HepG2 (cell line): ENCODE data around the gene RABGAP1. TPM values are rescaled to one million over a fixed set of nuclear protein-coding genes. Genes with fewer than 3 reads are reported as not detected.

Experiments
- ADNP ChIP-seq: sonication (generic); formaldehyde crosslinking; IDR thresholded peaks from 2 replicates; pipeline ENCODE4 v1.4.0; 2020; ENCODE audit warnings: missing genetic modification reagents
- AKAP8 ChIP-seq: sonication (generic); formaldehyde crosslinking; IDR thresholded peaks from 2 replicates; pipeline ENCODE4 v1.5.1; 2020; ENCODE audit warnings: mild to moderate bottlenecking, missing genetic modification reagents
- FOXM1 ChIP-seq: sonication (generic); formaldehyde crosslinking; IDR thresholded peaks from 2 replicates; pipeline ENCODE4 v1.5.0; 2020; ENCODE audit warnings: missing genetic modification reagents
- GATAD2A ChIP-seq: IDR thresholded peaks from 2 replicates; pipeline ENCODE4 v1.6.1; 2016
- GZF1 ChIP-seq: sonication (generic); formaldehyde crosslinking; IDR thresholded peaks from 2 replicates; pipeline ENCODE4 v1.5.1; 2020; ENCODE audit warnings: mild to moderate bottlenecking, missing genetic modification reagents
- HES4 ChIP-seq: sonication (generic); formaldehyde crosslinking; IDR thresholded peaks from 2 replicates; pipeline ENCODE4 v1.9.0; 2021; ENCODE audit warnings: mild to moderate bottlenecking, missing genetic modification reagents, borderline replicate concordance
- HMG20A ChIP-seq: IDR thresholded peaks from 2 replicates; pipeline ENCODE4 v1.6.1; 2016; ENCODE audit warnings: borderline replicate concordance
- KDM5A ChIP-seq: fragments of 200-600 bp; sonication (generic); IDR thresholded peaks from 2 replicates; pipeline ENCODE4 v1.7.0; 2018; ENCODE audit warnings: antibody characterized with exemption, mild to moderate bottlenecking, low read length, borderline replicate concordance
- MAFG ChIP-seq: sonication (generic); formaldehyde crosslinking; IDR thresholded peaks from 2 replicates; pipeline ENCODE4 v1.5.1; 2020; ENCODE audit warnings: mild to moderate bottlenecking, missing genetic modification reagents
- MIXL1 ChIP-seq: IDR thresholded peaks from 2 replicates; pipeline ENCODE4 v1.6.1; 2016
- NCOR1 ChIP-seq: fragments of 200-600 bp; sonication (generic); IDR thresholded peaks from 2 replicates; pipeline ENCODE4 v1.7.0; 2017; ENCODE audit warnings: antibody characterized with exemption, low read length, borderline replicate concordance
- NFE2L2 ChIP-seq: fragments of 150-350 bp; IDR thresholded peaks from 2 replicates; pipeline ENCODE4 v1.6.1; 2014; ENCODE audit warnings: low read length
- REPIN1 ChIP-seq: sonication (generic); formaldehyde crosslinking; IDR thresholded peaks from 2 replicates; pipeline ENCODE4 v1.8.0; 2022; ENCODE audit warnings: missing genetic modification reagents, low read depth, mild to moderate bottlenecking, borderline replicate concordance
- TCF12 ChIP-seq, 2 experiments: fragments of 450-650 bp in 1 of 2; sonication (generic) in 1 of 2; formaldehyde crosslinking in 1 of 2; IDR thresholded peaks; 2 replicates each; pipeline versions ENCODE4 v1.6.1 to v1.8.0; 2017 to 2022; ENCODE audit warnings: antibody characterized with exemption in 1 of 2, mild to moderate bottlenecking in 1 of 2, missing genetic modification reagents in 1 of 2, moderate library complexity in 1 of 2
- ZNF558 ChIP-seq: sonication (generic); formaldehyde crosslinking; IDR thresholded peaks from 2 replicates; pipeline ENCODE4 v1.9.0; 2022; ENCODE audit warnings: mild to moderate bottlenecking, missing genetic modification reagents, borderline replicate concordance
- ZNF772 ChIP-seq: sonication (generic); formaldehyde crosslinking; IDR thresholded peaks from 2 replicates; pipeline ENCODE4 v1.5.0; 2020; ENCODE audit warnings: mild to moderate bottlenecking, missing genetic modification reagents
- ZNF792 ChIP-seq: IDR thresholded peaks from 2 replicates; pipeline ENCODE4 v1.6.1; 2016
- ZNF879 ChIP-seq: sonication (generic); formaldehyde crosslinking; IDR thresholded peaks from 2 replicates; pipeline ENCODE4 v1.8.1; 2023; ENCODE audit warnings: missing genetic modification reagents
- polyA plus RNA-seq, 8 experiments: library from polyadenylated mRNA; depleted of rRNA in 3 of 8; stranded (reverse) in 7 of 8; unstranded in 1 of 8; fragments of >200 nt; fragmentation: Illumina TruSeq in 4 of 8; extraction: Trizol in 4 of 8; gene quantifications; 2 replicates each; pipeline versions ENCODE4 v1.2.1 to v1.2.3, GENCODE V29; 2011 to 2016; ENCODE audit warnings: low read depth in 4 of 8, missing spikeins in 1 of 8, mixed read lengths in 1 of 8; ENCODE audit not compliant: insufficient read depth in 1 of 8
- total RNA-seq, 5 experiments: library from RNA; depleted of rRNA; stranded (reverse); fragments of >200 nt; fragmentation: Illumina TruSeq; extraction: Trizol; gene quantifications; 2 replicates each; pipeline ENCODE4 v1.2.3, GENCODE V29; 2016; ENCODE audit warnings: low read depth in 1 of 5
- TF ChIP-seq, protein P1 (sequence below): sonication (generic); formaldehyde crosslinking; IDR thresholded peaks from 2 replicates; pipeline ENCODE4 v1.4.0; 2020; ENCODE audit warnings: mild to moderate bottlenecking, missing genetic modification reagents
- TF ChIP-seq, protein P2 (sequence below): sonication (generic); formaldehyde crosslinking; IDR thresholded peaks from 2 replicates; pipeline ENCODE4 v1.9.0; 2022; ENCODE audit warnings: low read depth, missing genetic modification reagents
- TF ChIP-seq, protein P3 (sequence below): sonication (generic); formaldehyde crosslinking; conservative IDR thresholded peaks from 2 replicates; pipeline ENCODE4 v1.8.0; 2022; ENCODE audit warnings: missing genetic modification reagents
- TF ChIP-seq, protein P4 (sequence below): IDR thresholded peaks from 2 replicates; pipeline ENCODE4 v1.6.1; 2016; ENCODE audit warnings: missing genetic modification reagents, missing compliant biosample characterization

The RABGAP1 gene
- total and polyA plus RNA-seq, 2 of the 13 experiments (the other 11 are each of a cell fraction or from before 2014, with no cell fraction given): 19.1 to 19.3 TPM

DNA sequence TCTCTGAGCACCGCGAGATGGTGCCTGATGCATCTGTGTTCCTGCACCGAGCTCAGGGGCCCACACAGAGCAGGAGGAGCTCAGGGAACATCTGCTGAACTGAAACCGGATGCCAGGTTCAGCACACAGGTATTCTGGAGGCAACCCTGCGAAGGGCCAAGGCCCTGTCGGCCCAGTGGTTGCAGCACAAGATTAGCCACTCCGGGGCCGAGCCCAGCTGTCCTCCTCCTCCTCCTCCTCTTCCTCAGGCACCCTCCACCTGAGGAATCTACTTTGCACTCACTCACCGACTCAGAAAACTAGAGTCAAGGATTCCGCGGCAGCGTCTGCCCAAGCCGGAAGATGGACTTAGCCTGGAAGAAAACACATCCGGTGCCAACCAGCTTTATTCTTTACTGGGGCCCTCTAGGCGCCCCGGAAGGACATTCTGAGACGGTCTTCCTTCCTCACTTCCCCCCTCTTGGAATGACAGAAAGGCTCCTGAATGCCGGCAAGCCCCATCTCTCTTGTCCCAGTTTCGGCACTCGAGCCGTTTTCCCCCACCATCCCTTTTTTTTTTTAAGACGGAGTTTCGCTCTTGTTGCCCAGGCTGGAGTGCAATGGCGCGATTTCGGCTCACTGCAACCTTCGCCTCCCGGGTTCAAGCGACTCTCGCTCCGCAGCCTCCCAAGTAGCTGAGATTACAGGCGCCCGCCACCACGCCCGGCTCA, 27.7 kb upstream of the RABGAP1 start, which contains the start of gene ZBTB6 (continued):
- TF ChIP-seq, protein P1, sequence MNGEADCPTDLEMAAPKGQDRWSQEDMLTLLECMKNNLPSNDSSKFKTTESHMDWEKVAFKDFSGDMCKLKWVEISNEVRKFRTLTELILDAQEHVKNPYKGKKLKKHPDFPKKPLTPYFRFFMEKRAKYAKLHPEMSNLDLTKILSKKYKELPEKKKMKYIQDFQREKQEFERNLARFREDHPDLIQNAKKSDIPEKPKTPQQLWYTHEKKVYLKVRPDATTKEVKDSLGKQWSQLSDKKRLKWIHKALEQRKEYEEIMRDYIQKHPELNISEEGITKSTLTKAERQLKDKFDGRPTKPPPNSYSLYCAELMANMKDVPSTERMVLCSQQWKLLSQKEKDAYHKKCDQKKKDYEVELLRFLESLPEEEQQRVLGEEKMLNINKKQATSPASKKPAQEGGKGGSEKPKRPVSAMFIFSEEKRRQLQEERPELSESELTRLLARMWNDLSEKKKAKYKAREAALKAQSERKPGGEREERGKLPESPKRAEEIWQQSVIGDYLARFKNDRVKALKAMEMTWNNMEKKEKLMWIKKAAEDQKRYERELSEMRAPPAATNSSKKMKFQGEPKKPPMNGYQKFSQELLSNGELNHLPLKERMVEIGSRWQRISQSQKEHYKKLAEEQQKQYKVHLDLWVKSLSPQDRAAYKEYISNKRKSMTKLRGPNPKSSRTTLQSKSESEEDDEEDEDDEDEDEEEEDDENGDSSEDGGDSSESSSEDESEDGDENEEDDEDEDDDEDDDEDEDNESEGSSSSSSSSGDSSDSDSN (CRISPR knock-in tag): peak; percentile 73
- TF ChIP-seq HMG20A (CRISPR knock-in tag) (no peak), MAFG (CRISPR knock-in tag) (no peak), ZNF772 (peak; percentile 92; the same call in 1 of the 2 replicates), NFE2L2 (no peak), ADNP (CRISPR knock-in tag) (no peak), TCF12 (IDR thresholded peaks at IDR 0.05) (no peak), TCF12 (CRISPR knock-in tag; IDR thresholded peaks at IDR 0.05) (no peak), NCOR1 (no peak), MIXL1 (no peak), REPIN1 (peak; percentile 47; the same call in 1 of the 2 replicates), AKAP8 (CRISPR knock-in tag) (peak; percentile 77; the same call in 1 of the 2 replicates), FOXM1 (CRISPR knock-in tag) (no peak), GATAD2A (CRISPR knock-in tag) (no peak), ZNF792 (no peak; the same call in 1 of the 2 replicates), ZNF558 (CRISPR knock-in tag) (no peak), ZNF879 (CRISPR knock-in tag) (no peak), KDM5A (peak; percentile 82), HES4 (no peak), GZF1 (no peak)
- TF ChIP-seq, protein P2, sequence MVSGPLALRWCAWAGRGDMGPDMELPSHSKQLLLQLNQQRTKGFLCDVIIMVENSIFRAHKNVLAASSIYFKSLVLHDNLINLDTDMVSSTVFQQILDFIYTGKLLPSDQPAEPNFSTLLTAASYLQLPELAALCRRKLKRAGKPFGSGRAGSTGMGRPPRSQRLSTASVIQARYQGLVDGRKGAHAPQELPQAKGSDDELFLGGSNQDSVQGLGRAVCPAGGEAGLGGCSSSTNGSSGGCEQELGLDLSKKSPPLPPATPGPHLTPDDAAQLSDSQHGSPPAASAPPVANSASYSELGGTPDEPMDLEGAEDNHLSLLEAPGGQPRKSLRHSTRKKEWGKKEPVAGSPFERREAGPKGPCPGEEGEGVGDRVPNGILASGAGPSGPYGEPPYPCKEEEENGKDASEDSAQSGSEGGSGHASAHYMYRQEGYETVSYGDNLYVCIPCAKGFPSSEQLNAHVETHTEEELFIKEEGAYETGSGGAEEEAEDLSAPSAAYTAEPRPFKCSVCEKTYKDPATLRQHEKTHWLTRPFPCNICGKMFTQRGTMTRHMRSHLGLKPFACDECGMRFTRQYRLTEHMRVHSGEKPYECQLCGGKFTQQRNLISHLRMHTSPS: peak; percentile 41; the same call in 1 of the 2 replicates
- TF ChIP-seq, protein P3, sequence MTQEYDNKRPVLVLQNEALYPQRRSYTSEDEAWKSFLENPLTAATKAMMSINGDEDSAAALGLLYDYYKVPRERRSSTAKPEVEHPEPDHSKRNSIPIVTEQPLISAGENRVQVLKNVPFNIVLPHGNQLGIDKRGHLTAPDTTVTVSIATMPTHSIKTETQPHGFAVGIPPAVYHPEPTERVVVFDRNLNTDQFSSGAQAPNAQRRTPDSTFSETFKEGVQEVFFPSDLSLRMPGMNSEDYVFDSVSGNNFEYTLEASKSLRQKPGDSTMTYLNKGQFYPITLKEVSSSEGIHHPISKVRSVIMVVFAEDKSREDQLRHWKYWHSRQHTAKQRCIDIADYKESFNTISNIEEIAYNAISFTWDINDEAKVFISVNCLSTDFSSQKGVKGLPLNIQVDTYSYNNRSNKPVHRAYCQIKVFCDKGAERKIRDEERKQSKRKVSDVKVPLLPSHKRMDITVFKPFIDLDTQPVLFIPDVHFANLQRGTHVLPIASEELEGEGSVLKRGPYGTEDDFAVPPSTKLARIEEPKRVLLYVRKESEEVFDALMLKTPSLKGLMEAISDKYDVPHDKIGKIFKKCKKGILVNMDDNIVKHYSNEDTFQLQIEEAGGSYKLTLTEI (CRISPR knock-in tag): no peak
- TF ChIP-seq, protein P4, sequence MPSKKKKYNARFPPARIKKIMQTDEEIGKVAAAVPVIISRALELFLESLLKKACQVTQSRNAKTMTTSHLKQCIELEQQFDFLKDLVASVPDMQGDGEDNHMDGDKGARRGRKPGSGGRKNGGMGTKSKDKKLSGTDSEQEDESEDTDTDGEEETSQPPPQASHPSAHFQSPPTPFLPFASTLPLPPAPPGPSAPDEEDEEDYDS (CRISPR knock-in tag): peak; percentile 66; the same call in 1 of the 2 replicates
